Measurements from ENCODE around the gene ORM2. TPM values are rescaled to one million over a fixed set of nuclear protein-coding genes. Genes with fewer than 3 reads are reported as not detected.

The ORM2 gene
- total RNA-seq, 1 experiment from 2014 or later: not detected

GRCh38 chr9:114350636-114351401, 21.1 kb downstream of the ORM2 start:
- H3K36me3 ChIP-seq (ENCODE audit: insufficient read depth, low read length): peaks cover 54% of the 10 kb centered on the region
- no peaks in the 10 kb centered on the region for H3K27me3 ChIP-seq (ENCODE audit: low read length)
- H3K27ac ChIP-seq (ENCODE audit: low read length): no peak overlapping the region
- no peak overlapping the region for H2AFZ ChIP-seq (ENCODE audit: low read length)
- H3K4me3 ChIP-seq (ENCODE audit: low read length): no peak overlapping the region
- H3K79me2 ChIP-seq (ENCODE audit: low read length): no peaks in the 10 kb centered on the region
- DNase-seq: no peak
- no peaks in the 10 kb centered on the region for H3K9me2 ChIP-seq (replicated peaks; ENCODE audit: insufficient read depth, low read length)
- H3K4me2 ChIP-seq (ENCODE audit: low read depth, low read length, poor library complexity, severe bottlenecking): no peak overlapping the region
- H4K20me1 ChIP-seq (ENCODE audit: insufficient read depth, low read depth, low read length): no peaks in the 10 kb centered on the region
- H3K9me3 ChIP-seq (ENCODE audit: low read length): no peaks in the 10 kb centered on the region
- H3K9ac ChIP-seq (ENCODE audit: low read length): no peak overlapping the region
- peaks cover 12% of the 10 kb centered on the region for H3K4me1 ChIP-seq (ENCODE audit: low read length)

GRCh38 chr9:114351932-114352331, 22.3 kb downstream of the ORM2 start:
- no peak for DNase-seq
- Histone ChIP-seq H3K36me3 (ENCODE audit: insufficient read depth, low read length) (peaks cover 55% of the 10 kb centered on the region), H3K4me2 (ENCODE audit: low read depth, low read length, poor library complexity, severe bottlenecking) (no peak overlapping the region), H3K9me2 (replicated peaks; ENCODE audit: insufficient read depth, low read length) (no peaks in the 10 kb centered on the region), H2AFZ (ENCODE audit: low read length) (no peak overlapping the region), H3K27ac (ENCODE audit: low read length) (no peak overlapping the region), H3K79me2 (ENCODE audit: low read length) (0 out of 2 replicates have a peak, but pooled peaks cover 3% of the 10 kb centered on the region), H3K9me3 (ENCODE audit: low read length) (no peaks in the 10 kb centered on the region), H3K4me1 (ENCODE audit: low read length) (peaks cover 12% of the 10 kb centered on the region), H3K9ac (ENCODE audit: low read length) (no peak overlapping the region), H4K20me1 (ENCODE audit: insufficient read depth, low read depth, low read length) (no peaks in the 10 kb centered on the region), H3K27me3 (ENCODE audit: low read length) (no peaks in the 10 kb centered on the region), H3K4me3 (ENCODE audit: low read length) (no peak overlapping the region)

- H3K4me1 ChIP-seq (ENCODE audit: low read length): no peaks in the 10 kb centered on the region
- H3K27me3 ChIP-seq (ENCODE audit: low read length): no peaks in the 10 kb centered on the region
- H3K4me3 ChIP-seq (ENCODE audit: low read length): no peak overlapping the region
- H3K4me2 ChIP-seq (ENCODE audit: low read depth, low read length, poor library complexity, severe bottlenecking): no peak overlapping the region
- H3K79me2 ChIP-seq (ENCODE audit: low read length): 0 out of 2 replicates have a peak, but pooled peaks cover 3% of the 10 kb centered on the region
- H3K9ac ChIP-seq (ENCODE audit: low read length): no peak overlapping the region
- no peak for DNase-seq
- H3K9me3 ChIP-seq (ENCODE audit: low read length): no peaks in the 10 kb centered on the region
- no peaks in the 10 kb centered on the region for H4K20me1 ChIP-seq (ENCODE audit: insufficient read depth, low read depth, low read length)
- H3K36me3 ChIP-seq (ENCODE audit: insufficient read depth, low read length): peaks cover 47% of the 10 kb centered on the region
- H2AFZ ChIP-seq (ENCODE audit: low read length): no peak overlapping the region
- no peak overlapping the region for H3K27ac ChIP-seq (ENCODE audit: low read length)
- H3K9me2 ChIP-seq (replicated peaks; ENCODE audit: insufficient read depth, low read length): no peaks in the 10 kb centered on the region
Observed at GRCh38 chr9:114355821-114356220, 26.2 kb downstream of the ORM2 start.

- H4K20me1 ChIP-seq (ENCODE audit: insufficient read depth, low read depth, low read length): no peaks in the 10 kb centered on the region
- no peak overlapping the region for H3K9ac ChIP-seq (ENCODE audit: low read length)
- no peak overlapping the region for H3K27ac ChIP-seq (ENCODE audit: low read length)
- H3K9me3 ChIP-seq (ENCODE audit: low read length): no peaks in the 10 kb centered on the region
- H3K4me2 ChIP-seq (ENCODE audit: low read depth, low read length, poor library complexity, severe bottlenecking): no peak overlapping the region
- 0 out of 2 replicates have a peak, but pooled peaks cover 3% of the 10 kb centered on the region for H3K79me2 ChIP-seq (ENCODE audit: low read length)
- H2AFZ ChIP-seq (ENCODE audit: low read length): no peak overlapping the region
- H3K36me3 ChIP-seq (ENCODE audit: insufficient read depth, low read length): peaks cover 50% of the 10 kb centered on the region
- no peak for DNase-seq
- no peaks in the 10 kb centered on the region for H3K4me1 ChIP-seq (ENCODE audit: low read length)
- H3K9me2 ChIP-seq (replicated peaks; ENCODE audit: insufficient read depth, low read length): no peaks in the 10 kb centered on the region
- no peak overlapping the region for H3K4me3 ChIP-seq (ENCODE audit: low read length)
- H3K27me3 ChIP-seq (ENCODE audit: low read length): no peaks in the 10 kb centered on the region
Observed at GRCh38 chr9:114356792-114357191, 27.1 kb downstream of the ORM2 start.

GRCh38 chr9:114357360-114357759, 27.7 kb downstream of the ORM2 start:
- Histone ChIP-seq H3K4me1 (ENCODE audit: low read length) (no peaks in the 10 kb centered on the region), H2AFZ (ENCODE audit: low read length) (no peak overlapping the region)

GRCh38 chr9:114357911-114358328, 28.3 kb downstream of the ORM2 start:
- Histone ChIP-seq H3K9ac (ENCODE audit: low read length) (no peak overlapping the region), H3K27me3 (ENCODE audit: low read length) (no peaks in the 10 kb centered on the region), H2AFZ (ENCODE audit: low read length) (no peak overlapping the region), H3K79me2 (ENCODE audit: low read length) (0 out of 2 replicates have a peak, but pooled peaks cover 3% of the 10 kb centered on the region), H3K4me1 (ENCODE audit: low read length) (no peaks in the 10 kb centered on the region), H3K9me3 (ENCODE audit: low read length) (no peaks in the 10 kb centered on the region), H4K20me1 (ENCODE audit: insufficient read depth, low read depth, low read length) (no peaks in the 10 kb centered on the region), H3K27ac (ENCODE audit: low read length) (no peak overlapping the region), H3K9me2 (replicated peaks; ENCODE audit: insufficient read depth, low read length) (no peaks in the 10 kb centered on the region), H3K36me3 (ENCODE audit: insufficient read depth, low read length) (peaks cover 58% of the 10 kb centered on the region), H3K4me2 (ENCODE audit: low read depth, low read length, poor library complexity, severe bottlenecking) (no peak overlapping the region), H3K4me3 (ENCODE audit: low read length) (no peak overlapping the region)
- no peak for DNase-seq

More at GRCh38 chr9:114357360-114357759, 27.7 kb downstream of the ORM2 start:
- Histone ChIP-seq H3K79me2 (ENCODE audit: low read length) (0 out of 2 replicates have a peak, but pooled peaks cover 3% of the 10 kb centered on the region), H3K4me2 (ENCODE audit: low read depth, low read length, poor library complexity, severe bottlenecking) (no peak overlapping the region), H3K27ac (ENCODE audit: low read length) (no peak overlapping the region), H3K4me3 (ENCODE audit: low read length) (no peak overlapping the region), H3K9ac (ENCODE audit: low read length) (no peak overlapping the region), H3K27me3 (ENCODE audit: low read length) (no peaks in the 10 kb centered on the region), H4K20me1 (ENCODE audit: insufficient read depth, low read depth, low read length) (no peaks in the 10 kb centered on the region), H3K9me2 (replicated peaks; ENCODE audit: insufficient read depth, low read length) (no peaks in the 10 kb centered on the region), H3K9me3 (ENCODE audit: low read length) (no peaks in the 10 kb centered on the region), H3K36me3 (ENCODE audit: insufficient read depth, low read length) (peaks cover 54% of the 10 kb centered on the region)
- DNase-seq: no peak

GRCh38 chr9:114359801-114360200, 30.1 kb downstream of the ORM2 start:
- Histone ChIP-seq H3K79me2 (ENCODE audit: low read length) (peaks cover 5% of the 10 kb centered on the region; the same call in 1 of the 2 replicates), H3K27ac (ENCODE audit: low read length) (no peak overlapping the region)

GRCh38 chr9:114361542-114361941, 31.9 kb downstream of the ORM2 start:
- DNase-seq: no peak
- Histone ChIP-seq H3K27ac (ENCODE audit: low read length) (no peak overlapping the region), H3K4me2 (ENCODE audit: low read depth, low read length, poor library complexity, severe bottlenecking) (no peak overlapping the region), H3K36me3 (ENCODE audit: insufficient read depth, low read length) (peaks cover 59% of the 10 kb centered on the region), H3K79me2 (ENCODE audit: low read length) (peaks cover 5% of the 10 kb centered on the region; the same call in 1 of the 2 replicates), H3K9me3 (ENCODE audit: low read length) (no peaks in the 10 kb centered on the region), H3K9me2 (replicated peaks; ENCODE audit: insufficient read depth, low read length) (no peaks in the 10 kb centered on the region), H4K20me1 (ENCODE audit: insufficient read depth, low read depth, low read length) (no peaks in the 10 kb centered on the region), H3K9ac (ENCODE audit: low read length) (no peak overlapping the region), H3K27me3 (ENCODE audit: low read length) (no peaks in the 10 kb centered on the region), H3K4me1 (ENCODE audit: low read length) (peaks cover 31% of the 10 kb centered on the region), H3K4me3 (ENCODE audit: low read length) (no peak overlapping the region), H2AFZ (ENCODE audit: low read length) (no peak overlapping the region)

More at GRCh38 chr9:114359801-114360200, 30.1 kb downstream of the ORM2 start:
- Histone ChIP-seq H3K27me3 (ENCODE audit: low read length) (no peaks in the 10 kb centered on the region), H3K9me3 (ENCODE audit: low read length) (no peaks in the 10 kb centered on the region), H3K9ac (ENCODE audit: low read length) (no peak overlapping the region), H3K36me3 (ENCODE audit: insufficient read depth, low read length) (peaks cover 66% of the 10 kb centered on the region), H3K4me1 (ENCODE audit: low read length) (peaks cover 14% of the 10 kb centered on the region), H3K4me2 (ENCODE audit: low read depth, low read length, poor library complexity, severe bottlenecking) (no peak overlapping the region), H3K4me3 (ENCODE audit: low read length) (no peak overlapping the region), H4K20me1 (ENCODE audit: insufficient read depth, low read depth, low read length) (no peaks in the 10 kb centered on the region), H3K9me2 (replicated peaks; ENCODE audit: insufficient read depth, low read length) (no peaks in the 10 kb centered on the region), H2AFZ (ENCODE audit: low read length) (no peak overlapping the region)
- DNase-seq: no peak
